HG03575 (cell line): ENCODE results near the gene CNDP1.
"Not testable (repeated sequence)": the region's sequence is repeated elsewhere in the genome, so short reads cannot be mapped to it uniquely, and the experiment has no call there.

ENCODE experiments used
- ATAC-seq: cut with Tn5 transposase; IDR thresholded peaks from one replicate; pipeline ENCODE4 v1.9.1; 2021; ENCODE audit not compliant: unreplicated experiment, insufficient number of reproducible peaks, low FRiP score; ENCODE audit errors: extremely low read depth

The CNDP1 gene

DNA sequence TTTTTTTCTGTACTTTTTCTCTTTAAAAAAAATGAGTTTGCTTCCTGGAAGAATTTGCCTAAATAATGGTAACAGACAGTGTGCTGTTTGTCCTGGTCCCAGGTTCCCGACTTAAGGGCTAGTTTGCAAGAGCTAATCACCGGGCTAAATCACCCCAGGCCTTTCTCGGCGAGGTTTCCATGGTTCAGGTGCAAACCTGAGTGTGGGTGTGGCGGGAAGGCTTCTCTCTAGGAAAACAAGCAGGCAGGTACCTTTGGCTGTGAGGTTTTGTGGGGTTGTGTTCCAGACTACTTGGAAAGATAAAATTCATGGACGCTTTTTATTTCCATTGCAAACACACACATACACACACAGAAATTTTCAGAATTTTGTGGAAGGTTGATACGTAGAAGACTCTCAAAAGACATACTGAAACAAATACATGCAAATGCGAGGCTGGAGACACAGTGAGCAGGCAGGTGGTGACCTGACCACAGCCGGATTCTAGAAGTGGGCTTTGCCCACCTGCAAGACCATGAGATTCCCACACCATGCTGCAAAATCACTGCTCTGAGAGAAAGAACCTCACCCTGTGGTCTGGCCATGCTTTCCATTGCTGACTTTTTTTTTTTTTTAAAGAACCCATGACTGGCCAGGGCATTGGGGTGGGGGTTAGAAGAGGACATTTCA, 815 bp downstream of the CNDP1 start:
- no peak for ATAC-seq

DNA sequence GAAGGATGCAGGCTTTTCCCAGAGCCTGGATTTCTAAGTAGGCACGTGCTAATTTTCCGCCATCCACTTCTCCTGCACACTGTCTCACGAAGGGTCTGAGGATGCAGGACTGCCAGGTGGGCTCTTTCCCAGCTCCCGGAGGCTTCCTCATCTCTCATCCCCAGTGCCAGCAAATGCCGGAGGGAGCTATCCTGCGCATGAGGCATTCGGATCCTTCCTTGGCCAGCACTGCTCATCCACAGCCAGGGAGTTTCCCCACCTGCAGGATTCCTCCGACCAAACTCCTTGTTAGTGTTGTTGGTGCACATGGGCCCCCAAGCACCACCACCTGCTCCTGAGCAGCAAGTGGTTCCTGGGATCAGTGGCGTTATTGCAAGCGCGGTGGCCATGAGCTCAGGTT, 5.0 kb downstream of the CNDP1 start:
- ATAC-seq = no peak

DNA sequence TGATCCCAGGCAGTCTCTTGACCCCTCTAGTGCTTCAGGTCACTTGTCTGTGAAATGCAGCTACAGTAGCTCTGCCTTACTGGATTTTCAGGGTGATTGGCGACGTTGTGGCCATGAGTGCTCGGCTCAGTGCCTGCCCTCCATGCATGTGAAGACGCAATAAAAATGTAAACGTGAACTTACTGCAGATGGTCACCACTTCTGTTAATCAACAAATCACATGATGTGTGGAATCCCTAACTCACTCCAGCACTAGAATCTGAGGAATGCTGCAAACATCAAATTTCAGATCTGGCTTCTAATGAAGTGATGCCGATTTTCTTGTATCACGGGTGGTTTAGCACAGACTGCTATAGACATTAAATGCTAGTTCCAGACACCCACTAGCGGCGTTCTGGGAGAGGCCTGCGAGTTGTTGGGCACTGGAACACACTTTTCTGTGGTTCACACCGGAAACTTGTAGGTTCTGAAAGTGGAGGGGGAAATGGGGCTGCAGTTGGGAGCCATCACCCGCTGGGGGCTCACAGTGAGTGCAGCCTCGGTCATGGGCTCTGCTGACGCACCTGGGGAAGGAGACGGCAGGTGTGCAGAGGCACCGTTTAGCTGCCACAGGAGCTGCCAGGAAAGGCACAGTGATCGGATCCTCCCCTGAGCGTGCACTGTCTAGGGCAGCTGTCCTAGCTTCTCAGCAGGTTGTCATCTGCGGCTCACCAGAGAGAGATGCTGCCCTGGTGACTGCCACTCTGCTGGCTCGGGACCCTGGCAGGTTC, 6.5 kb downstream of the CNDP1 start:
- no peak for ATAC-seq

DNA sequence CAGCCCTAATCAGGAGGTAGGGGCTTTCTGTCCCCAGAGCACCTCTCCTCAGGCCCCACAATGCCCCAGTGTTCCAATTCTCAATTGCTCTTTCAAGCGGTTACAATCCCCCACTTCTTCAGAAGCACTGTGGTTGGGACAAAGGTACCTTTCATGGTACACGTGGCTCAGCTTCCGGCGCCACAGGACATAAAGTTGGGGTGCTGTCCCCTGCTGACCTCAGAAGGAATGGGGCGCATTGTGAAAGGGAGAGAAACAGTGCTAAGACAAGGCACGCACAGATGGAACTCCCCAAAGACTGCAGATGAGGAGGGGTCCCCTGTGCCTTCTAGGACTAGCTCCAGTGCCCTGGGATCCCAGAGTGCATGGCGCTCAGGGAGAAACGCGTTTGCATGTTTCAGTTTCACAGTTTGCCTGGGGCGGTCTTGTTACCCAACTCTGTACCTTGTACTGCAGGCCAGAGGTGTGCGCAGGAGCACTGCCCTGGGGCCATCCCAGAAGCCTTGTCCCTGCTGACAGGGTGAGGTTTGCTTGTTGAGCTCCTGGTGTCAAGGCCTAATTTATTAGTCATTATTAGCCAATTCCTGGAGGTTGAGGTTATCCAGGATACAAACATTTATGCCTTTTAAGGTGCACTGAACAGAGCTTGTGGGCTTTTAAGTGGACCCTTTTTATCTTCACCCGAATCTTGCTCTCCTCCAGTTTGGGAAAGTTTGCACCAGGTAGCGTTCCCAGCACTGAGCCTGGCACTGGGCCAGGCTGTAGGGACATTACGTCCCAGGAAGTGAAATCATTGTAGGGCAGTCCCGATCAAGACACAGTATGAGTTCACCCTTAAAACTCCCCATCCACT, 7.6 kb downstream of the CNDP1 start:
- no peak for ATAC-seq

DNA sequence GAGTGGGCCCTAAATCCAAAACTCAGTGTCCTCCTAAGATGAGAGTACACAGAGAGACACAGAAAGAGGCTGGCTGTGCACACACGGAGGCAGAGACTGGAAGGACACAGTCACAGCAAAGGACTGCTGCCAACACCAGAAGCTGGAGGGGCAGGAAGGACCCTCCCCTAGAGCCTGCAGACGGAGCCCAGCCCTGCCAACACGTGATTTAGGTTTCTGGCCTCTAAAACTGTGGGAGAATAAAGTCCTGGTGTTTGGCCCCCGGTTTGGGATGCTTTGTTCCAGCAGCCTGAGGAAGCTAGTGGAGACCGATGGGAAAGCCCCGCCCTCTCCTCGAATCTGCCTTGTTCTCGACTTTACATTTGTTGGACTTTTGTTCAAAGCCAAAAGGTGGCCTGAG, 10.6 kb downstream of the CNDP1 start:
- ATAC-seq = no peak

DNA sequence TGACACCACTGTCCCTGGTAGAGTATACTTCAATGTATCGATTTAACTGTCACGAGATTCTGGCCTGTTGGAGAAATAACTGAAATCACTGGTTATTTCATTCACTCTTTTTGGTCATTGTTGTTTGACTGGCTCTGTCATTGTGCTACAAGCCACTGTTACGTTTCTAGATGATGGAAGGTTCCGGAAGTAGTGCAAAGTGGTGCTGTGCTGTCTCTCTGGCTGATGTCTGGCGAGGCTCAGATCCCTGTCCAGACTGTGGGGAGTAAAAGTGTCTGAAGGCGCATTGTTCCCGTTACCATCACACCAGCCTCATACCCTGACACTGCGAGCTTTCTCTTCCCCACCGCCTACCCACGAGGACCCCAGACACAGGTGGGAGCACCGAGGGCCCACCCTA, 11.7 kb downstream of the CNDP1 start:
- no peak for ATAC-seq

DNA sequence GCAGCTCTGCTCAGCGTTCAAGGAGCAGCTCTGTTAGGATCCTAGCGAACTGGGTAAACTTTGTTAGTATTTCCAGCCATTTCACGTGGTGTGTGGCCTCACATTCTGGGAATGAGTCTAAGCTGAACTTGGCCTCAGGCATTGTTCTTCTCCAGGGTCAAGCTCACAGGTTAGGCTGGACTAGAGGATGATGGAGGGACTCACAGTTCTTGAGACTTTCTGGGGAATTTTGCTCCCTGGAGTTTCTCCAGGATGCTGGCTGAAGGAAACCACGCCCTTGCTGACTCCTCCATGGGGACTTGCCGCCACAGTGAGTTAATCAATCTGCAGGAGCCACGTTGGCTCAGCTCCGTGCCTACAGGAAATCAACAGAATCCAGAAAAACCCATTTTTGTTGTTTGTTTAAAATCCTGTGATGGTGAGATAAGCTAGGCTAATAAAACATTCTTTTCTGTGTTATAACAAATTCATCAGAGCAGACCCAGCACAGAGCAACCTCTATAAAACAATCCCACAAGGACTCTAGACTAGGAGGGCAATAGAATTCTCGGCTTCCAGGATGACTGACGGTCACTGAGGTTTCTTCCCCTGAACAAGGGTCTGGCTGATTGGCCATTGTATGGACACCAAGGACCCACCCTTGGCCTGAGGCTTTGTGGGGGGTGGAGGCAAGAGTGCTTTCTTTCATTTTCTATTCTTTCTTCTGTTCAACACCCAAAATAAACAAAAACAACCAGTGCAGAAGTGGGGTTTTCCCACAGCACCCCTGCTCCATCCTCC, 12.6 kb downstream of the CNDP1 start:
- no peak for ATAC-seq

DNA sequence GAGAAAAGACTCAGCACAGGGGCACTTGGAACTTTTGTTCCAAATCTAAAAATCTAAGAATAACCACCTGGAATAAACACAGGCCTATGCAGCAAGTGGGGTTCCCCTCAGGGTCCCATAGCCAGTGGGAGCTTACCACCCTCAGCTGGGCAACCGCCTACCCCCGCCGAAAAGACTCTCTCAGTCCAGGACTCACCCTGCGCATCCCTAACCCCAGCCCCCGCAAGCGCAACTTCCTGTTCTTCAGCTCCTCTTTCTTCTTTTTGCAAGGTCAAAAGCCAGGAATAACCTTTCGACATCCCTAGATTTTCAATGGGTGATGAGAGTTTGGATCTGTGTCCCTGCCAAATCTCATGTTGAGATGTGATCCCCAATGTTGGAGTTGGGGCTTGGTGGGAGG, 13.6 kb downstream of the CNDP1 start:
- no peak for ATAC-seq

DNA sequence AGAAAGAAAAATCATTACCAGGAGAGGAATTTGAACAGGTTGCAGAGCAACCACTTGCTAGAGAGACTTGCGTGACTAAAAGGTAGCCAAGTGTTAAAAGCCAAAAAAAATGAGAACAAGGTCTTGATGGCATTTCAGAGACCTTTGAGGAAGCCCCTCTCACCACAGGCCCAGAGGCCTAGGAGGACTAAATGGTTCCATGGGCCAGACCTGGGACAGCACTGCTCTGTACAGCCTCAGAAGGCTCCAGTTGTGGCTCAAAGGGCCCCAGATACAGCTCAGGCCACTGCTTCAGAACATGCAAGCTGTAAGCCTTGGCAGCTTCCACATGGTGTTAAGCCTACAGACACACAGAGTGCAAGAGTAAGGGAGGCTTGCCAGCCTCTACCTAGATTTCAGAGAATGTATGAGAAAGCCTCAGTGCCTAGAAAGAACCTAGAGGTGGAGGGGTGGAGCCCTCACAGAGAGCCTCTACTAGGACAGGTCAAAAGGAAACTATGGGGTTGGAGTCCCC, 15.3 kb downstream of the CNDP1 start:
- ATAC-seq = no peak

DNA sequence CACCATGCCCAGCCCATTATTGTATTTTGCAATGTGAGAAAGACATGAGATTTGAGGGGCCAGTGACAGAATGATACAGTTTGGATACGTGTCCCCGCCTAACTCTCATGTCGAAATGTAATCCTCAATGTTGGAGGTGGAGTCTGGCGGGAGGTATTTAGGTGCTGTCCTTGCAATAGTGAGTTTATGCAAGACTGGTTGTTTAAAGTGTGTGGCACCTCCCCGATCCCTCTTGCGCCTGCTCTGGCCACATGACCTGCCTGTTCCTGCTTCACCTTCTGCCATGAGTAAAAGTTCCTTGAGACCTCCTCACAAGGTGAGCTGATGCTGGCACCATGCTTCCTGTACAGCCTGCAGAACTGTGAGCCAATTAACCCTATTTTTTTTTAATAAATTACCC, 16.6 kb downstream of the CNDP1 start:
- ATAC-seq = no peak

DNA sequence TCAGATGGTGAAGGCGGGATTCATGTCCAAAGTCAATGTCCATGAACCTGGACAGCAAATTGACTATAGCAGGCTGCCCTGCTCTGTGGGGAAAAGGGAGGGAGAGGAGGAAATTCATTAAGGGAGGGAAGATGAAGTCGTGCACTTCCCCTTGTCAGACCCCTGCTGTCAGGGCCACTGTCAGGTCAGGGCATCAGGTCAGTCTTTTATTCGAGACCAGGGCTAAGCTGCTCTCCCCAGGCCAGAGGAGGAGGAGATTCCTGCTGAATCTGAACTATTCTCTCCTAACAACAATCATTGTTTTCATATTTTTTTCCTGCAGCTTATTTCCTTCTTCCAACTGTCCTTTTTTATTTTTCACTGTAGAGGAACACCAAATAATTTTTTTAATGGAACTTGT, 17.2 kb downstream of the CNDP1 start:
- ATAC-seq = no peak

DNA sequence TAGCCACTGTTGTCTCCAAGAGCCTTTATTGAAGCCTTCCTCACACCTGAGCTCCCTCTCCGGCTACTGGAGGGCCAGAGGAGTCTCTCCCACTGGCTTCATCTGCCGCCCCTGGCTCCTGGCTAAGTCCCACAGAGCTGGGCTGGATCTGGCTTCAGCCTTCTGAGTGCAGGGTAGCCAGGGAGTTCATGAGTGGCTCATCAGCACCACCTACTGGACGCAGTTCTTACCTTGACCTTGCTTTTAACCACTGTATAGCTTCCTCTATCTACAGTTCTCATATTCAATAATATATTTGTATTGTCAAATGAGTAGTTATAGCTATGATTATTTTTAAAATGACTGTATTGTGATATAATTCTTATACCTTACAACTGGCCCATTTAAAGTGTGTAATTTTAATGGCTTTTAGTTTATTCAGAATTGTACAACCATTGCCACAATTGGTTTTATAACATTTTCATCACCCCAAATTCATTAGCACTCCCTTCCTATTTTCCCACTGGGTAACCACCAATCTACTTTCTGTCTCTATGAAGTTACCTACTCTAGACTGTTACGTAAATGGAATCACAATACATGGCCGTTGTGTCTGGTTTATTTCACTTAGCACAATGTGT, 17.7 kb downstream of the CNDP1 start:
- ATAC-seq = peak; percentile 81

DNA sequence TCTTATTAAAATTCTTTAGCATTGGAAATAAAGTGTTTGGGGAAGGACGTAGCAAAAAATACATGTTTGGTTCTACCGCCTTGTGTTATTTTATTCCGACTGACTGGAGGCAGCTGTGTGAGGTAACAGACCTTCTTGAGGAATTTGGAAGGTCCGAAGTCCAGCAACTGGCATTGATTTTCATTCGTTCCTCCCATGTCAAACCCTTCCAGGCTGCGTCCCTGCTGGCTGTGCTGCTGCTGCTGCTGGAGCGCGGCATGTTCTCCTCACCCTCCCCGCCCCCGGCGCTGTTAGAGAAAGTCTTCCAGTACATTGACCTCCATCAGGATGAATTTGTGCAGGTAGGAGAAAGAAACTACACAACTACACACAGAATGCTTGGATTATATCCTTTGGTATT, 21.8 kb downstream of the CNDP1 start:
- no peak for ATAC-seq

DNA sequence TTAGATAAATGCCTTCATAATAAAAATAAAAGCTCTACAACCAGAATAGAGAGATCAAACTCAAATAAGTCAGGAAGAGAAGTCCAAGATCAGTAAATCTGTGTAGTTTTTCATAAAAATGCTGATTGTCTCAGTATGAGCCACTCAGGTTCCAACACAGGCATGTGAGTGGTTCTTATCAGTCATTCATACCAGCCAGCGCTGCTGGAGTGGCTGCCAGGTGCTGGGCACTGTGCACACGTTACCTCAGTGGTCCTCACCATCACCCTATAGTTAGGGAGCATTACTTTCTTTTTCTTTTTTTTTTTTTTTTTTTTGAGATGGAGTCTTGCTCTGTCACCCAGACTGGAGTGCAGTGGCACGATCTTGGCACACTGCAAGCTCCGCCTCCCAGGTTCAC, 23.8 kb downstream of the CNDP1 start:
- no peak for ATAC-seq

DNA sequence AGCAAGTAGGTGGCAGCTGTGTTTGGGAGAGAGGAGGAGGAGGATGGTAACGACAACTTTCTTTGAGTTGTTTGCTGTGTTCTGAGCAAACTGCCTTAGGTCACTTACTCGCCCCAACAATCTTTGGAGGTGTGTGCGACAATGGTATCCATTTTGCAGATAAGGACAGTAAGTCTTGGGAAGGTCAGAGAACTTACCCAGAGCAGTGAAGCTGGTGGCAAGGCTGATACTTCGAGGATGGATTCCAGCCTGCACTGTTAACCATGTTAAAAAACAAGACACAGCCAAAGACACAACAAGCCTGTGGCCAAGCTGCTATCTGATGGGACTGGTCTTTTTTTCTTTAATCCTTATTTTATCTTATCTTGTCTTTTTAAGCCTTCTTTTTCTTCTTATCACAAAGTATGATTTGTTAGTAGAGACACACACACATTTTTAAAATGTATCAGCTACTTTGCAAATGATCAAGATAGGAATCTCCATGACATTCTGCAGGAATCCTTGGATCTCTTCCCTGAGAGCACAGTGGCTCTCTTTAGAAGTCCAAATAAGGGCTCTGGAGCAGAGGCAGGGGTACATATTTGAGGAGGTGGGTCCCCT, 27.9 kb downstream of the CNDP1 start:
- ATAC-seq = no peak

DNA sequence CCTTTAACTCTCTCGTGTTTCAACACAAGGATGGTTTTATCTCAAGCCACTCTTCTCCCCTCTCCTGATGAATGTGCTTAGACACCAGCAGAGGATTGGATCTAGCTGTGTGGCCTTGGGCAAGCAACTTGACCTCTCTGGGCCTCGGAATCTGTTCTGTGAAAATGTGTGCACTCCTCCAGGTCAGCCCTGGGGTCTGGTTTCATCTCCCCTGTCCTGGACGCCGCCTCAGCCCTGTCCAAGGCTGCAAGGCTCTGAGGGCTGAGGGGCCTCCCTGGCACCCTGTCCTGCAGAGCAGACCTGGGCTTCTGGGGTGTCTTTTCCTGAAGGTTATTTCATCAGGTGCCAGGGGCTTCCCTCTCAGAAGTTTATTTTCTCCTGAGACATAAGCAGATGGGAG, 28.5 kb downstream of the CNDP1 start:
- no peak for ATAC-seq

DNA sequence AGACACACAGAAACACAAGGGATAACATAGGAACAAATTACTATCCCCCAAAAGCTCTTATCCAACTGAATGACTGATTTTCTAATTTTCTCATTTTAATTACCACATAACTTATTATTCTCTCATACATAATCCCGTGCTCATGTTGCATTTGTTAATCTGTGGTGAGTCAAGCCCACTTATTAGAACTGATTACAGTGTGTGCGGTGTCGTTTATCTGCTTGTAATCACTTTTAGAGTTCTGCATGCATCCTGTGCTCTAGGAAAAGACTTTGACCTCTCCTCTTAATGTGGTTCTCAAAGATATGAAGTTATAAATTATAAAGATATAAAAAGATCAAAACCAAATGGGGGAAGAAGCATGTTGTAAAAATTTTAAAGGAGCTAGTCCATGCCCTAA, 29.7 kb downstream of the CNDP1 start:
- ATAC-seq = no peak

DNA sequence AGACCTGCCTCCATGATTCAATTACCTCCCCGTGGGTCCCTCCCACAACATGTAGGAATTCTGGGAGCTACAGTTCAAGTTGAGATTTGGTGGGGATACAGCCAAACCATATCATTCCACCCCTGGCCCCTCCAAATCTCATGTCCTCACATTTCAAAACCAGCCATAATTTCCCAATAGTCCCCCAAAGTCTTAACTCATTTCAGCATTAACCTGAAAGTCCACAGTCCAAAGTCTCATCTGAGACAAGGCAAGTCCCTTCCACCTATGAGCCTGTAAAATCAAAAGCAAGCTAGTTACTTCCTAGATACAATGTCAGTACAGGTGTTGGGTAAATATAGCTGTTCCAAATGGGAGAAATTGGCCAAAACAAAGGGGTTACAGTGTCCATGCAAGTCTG, 30.9 kb downstream of the CNDP1 start:
- ATAC-seq = not testable (repeated sequence)
